ENCODE measurements around the gene PATJ.

PATJ gene

DNA sequence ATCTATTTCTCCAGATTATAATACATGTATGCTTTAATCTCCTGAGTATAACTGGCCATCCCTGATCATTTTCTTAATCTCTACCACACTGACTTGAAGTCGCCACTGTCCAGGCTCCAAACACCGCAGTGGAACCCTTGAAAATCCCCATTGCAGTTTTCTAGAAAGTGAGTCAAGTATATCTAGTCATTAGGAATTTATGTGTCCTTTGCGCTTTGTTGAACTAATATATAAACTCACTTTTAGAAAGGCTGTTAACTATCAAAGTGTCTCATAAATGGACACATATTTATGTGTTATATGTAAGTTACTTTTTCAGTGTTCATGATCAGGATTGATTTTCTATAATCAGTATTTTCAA is 211.5 kb downstream of the PATJ start:
- no peak for DNase-seq
- Histone ChIP-seq H3K9me3 (ENCODE audit: insufficient read depth, low read length, severe bottlenecking) (no peaks in the 10 kb centered on the region), H3K79me2 (ENCODE audit: insufficient read depth, low read length) (no peaks in the 10 kb centered on the region), H3K27me3 (ENCODE audit: insufficient read depth, low read length, poor library complexity) (peaks cover 4% of the 10 kb centered on the region), H3K4me2 (ENCODE audit: insufficient read depth, low read length) (no peak overlapping the region), H3K9ac (ENCODE audit: low read depth, low read length) (no peak overlapping the region), H4K20me1 (ENCODE audit: insufficient read depth, low read length) (no peaks in the 10 kb centered on the region), H3K36me3 (ENCODE audit: insufficient read depth, low read length) (no peaks in the 10 kb centered on the region), H2AFZ (ENCODE audit: low read depth, low read length) (no peak overlapping the region), H3K4me1 (ENCODE audit: insufficient read depth, low read length) (no peaks in the 10 kb centered on the region), H3K4me3 (ENCODE audit: low read depth in 1 of 2, low read length in 2 of 2) (no peak overlapping the region), H3K27ac (ENCODE audit: low read length) (no peak overlapping the region)
- no peak for TF ChIP-seq EZH2 (IDR thresholded peaks at IDR 0.05; ENCODE audit: borderline replicate concordance, low read depth, low read length, severe bottlenecking)
- TF ChIP-seq, protein P1, sequence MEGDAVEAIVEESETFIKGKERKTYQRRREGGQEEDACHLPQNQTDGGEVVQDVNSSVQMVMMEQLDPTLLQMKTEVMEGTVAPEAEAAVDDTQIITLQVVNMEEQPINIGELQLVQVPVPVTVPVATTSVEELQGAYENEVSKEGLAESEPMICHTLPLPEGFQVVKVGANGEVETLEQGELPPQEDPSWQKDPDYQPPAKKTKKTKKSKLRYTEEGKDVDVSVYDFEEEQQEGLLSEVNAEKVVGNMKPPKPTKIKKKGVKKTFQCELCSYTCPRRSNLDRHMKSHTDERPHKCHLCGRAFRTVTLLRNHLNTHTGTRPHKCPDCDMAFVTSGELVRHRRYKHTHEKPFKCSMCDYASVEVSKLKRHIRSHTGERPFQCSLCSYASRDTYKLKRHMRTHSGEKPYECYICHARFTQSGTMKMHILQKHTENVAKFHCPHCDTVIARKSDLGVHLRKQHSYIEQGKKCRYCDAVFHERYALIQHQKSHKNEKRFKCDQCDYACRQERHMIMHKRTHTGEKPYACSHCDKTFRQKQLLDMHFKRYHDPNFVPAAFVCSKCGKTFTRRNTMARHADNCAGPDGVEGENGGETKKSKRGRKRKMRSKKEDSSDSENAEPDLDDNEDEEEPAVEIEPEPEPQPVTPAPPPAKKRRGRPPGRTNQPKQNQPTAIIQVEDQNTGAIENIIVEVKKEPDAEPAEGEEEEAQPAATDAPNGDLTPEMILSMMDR (IDR thresholded peaks at IDR 0.05; ENCODE audit: borderline replicate concordance, extremely low read depth, low read length, poor library complexity, severe bottlenecking) = no peak
- no peak for ATAC-seq (ENCODE audit: insufficient read depth, low read depth)

DNA sequence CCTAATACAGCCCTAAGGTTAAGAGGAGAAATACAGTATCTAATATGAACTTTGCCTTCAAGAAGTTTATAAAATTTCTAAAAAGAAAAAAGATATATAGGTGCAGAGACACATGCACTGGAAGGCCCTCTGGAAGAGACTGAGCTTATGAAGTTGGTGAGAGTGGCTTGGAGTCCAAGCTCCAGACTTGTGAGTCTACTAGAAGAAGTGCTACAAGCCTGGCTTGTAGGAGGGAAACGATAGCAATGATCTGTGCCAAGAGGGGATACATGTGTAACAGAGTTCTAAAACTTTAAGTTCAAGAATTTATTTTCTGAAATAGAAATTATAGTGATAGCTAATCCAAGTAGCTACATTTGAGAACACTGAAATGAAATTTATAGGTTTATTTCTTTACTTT is 213.0 kb downstream of the PATJ start:
- Histone ChIP-seq H3K9ac (ENCODE audit: low read depth, low read length) (no peak overlapping the region), H3K79me2 (ENCODE audit: insufficient read depth, low read length) (no peaks in the 10 kb centered on the region), H3K27me3 (ENCODE audit: insufficient read depth, low read length, poor library complexity) (peaks cover 4% of the 10 kb centered on the region), H3K4me2 (ENCODE audit: insufficient read depth, low read length) (no peak overlapping the region), H3K9me3 (ENCODE audit: insufficient read depth, low read length, severe bottlenecking) (no peaks in the 10 kb centered on the region), H3K27ac (ENCODE audit: low read length) (no peak overlapping the region), H3K4me1 (ENCODE audit: insufficient read depth, low read length) (no peaks in the 10 kb centered on the region), H4K20me1 (ENCODE audit: insufficient read depth, low read length) (no peaks in the 10 kb centered on the region), H2AFZ (ENCODE audit: low read depth, low read length) (no peak overlapping the region), H3K36me3 (ENCODE audit: insufficient read depth, low read length) (no peaks in the 10 kb centered on the region), H3K4me3 (ENCODE audit: low read depth in 1 of 2, low read length in 2 of 2) (no peak overlapping the region)
- no peak for ATAC-seq (ENCODE audit: insufficient read depth, low read depth)
- TF ChIP-seq EZH2 (IDR thresholded peaks at IDR 0.05; ENCODE audit: borderline replicate concordance, low read depth, low read length, severe bottlenecking) = no peak
- TF ChIP-seq, protein P1 (IDR thresholded peaks at IDR 0.05; ENCODE audit: borderline replicate concordance, extremely low read depth, low read length, poor library complexity, severe bottlenecking) = no peak
- DNase-seq = no peak

DNA sequence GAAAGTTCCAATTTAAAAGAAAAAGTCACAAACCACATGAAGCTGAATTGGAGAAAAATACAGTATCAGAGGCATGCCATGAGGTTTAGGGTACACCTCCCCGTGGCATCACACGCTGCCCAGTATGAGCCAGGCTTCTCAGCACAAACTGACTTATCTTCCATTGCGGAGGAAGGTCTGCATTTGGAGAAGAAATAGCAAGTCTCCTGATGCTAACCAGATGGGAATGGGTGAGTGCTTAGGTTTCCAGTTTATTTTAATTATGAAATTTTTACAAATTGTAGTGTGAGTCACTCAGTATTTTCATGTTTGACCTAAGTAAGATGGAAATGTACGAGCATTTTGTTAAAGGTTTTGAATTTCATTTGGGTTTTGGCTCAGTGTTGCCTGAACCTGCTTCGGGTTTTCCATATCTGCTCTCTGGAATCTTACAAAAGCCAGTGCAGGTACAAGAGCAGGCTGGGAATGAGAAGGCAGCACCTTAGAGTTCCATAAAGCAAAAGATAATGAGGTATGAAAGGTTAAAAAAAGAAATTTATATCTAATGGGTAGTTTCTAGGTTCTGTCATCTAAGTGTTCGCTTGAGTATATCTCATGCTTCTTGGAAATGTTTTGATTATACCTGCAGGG is 213.9 kb downstream of the PATJ start:
- H3K4me1 ChIP-seq (ENCODE audit: insufficient read depth, low read length) = no peaks in the 10 kb centered on the region
- no peaks in the 10 kb centered on the region for H4K20me1 ChIP-seq (ENCODE audit: insufficient read depth, low read length)
- H2AFZ ChIP-seq (ENCODE audit: low read depth, low read length) = no peak overlapping the region
- no peak overlapping the region for H3K27ac ChIP-seq (ENCODE audit: low read length)
- no peak for DNase-seq
- no peaks in the 10 kb centered on the region for H3K79me2 ChIP-seq (ENCODE audit: insufficient read depth, low read length)
- H3K9me3 ChIP-seq (ENCODE audit: insufficient read depth, low read length, severe bottlenecking) = no peaks in the 10 kb centered on the region
- TF ChIP-seq EZH2 (IDR thresholded peaks at IDR 0.05; ENCODE audit: borderline replicate concordance, low read depth, low read length, severe bottlenecking) = no peak
- TF ChIP-seq, protein P1 (IDR thresholded peaks at IDR 0.05; ENCODE audit: borderline replicate concordance, extremely low read depth, low read length, poor library complexity, severe bottlenecking) = no peak
- no peak overlapping the region for H3K9ac ChIP-seq (ENCODE audit: low read depth, low read length)
- ATAC-seq (ENCODE audit: insufficient read depth, low read depth) = no peak
- peaks cover 4% of the 10 kb centered on the region for H3K27me3 ChIP-seq (ENCODE audit: insufficient read depth, low read length, poor library complexity)
- H3K4me3 ChIP-seq (ENCODE audit: low read depth in 1 of 2, low read length in 2 of 2) = no peak overlapping the region
- H3K36me3 ChIP-seq (ENCODE audit: insufficient read depth, low read length) = no peaks in the 10 kb centered on the region
- no peak overlapping the region for H3K4me2 ChIP-seq (ENCODE audit: insufficient read depth, low read length)

All from DND-41 (cell line).